ENCODE data around the gene TBR1.

TBR1 gene

DNA sequence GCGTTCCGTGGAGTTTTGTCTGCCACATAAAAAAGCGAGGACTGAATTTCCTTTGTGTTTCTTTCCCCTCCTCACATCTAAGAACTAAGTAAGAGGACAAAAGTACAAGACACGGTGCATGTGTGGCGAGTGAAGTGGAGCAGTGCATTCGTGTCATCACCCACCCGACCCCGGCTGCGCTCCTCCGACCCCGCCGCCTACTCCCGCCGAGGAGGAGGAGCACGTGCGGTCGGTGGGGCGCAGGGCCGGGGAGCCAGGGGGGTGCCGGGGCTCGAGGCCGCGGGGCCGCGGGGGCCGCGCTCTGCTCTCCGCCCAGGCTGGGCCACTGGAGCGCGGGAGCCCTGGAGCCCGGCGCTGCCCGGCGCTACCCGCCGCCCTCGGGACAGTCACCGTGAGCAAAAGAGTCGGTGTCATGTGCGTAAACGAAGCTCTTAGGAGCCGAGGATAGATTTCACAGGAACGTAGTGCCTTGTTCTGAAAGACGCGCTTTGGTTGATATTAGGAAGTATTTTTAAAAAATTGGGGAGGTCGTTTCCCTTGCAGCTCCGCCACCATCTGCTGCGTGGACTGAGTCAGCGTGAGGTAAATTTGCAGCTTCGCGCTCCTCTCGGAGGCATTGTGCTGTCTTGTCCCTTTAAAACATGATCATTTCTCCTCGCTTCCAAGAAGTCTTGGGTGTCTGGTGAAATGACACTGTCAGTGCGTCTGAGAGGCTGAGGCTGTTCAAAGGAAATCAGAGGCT, 11.0 kb downstream of the TBR1 start:
- peak in 1 of 56 donors; percentile 15 for DNase-seq

DNA sequence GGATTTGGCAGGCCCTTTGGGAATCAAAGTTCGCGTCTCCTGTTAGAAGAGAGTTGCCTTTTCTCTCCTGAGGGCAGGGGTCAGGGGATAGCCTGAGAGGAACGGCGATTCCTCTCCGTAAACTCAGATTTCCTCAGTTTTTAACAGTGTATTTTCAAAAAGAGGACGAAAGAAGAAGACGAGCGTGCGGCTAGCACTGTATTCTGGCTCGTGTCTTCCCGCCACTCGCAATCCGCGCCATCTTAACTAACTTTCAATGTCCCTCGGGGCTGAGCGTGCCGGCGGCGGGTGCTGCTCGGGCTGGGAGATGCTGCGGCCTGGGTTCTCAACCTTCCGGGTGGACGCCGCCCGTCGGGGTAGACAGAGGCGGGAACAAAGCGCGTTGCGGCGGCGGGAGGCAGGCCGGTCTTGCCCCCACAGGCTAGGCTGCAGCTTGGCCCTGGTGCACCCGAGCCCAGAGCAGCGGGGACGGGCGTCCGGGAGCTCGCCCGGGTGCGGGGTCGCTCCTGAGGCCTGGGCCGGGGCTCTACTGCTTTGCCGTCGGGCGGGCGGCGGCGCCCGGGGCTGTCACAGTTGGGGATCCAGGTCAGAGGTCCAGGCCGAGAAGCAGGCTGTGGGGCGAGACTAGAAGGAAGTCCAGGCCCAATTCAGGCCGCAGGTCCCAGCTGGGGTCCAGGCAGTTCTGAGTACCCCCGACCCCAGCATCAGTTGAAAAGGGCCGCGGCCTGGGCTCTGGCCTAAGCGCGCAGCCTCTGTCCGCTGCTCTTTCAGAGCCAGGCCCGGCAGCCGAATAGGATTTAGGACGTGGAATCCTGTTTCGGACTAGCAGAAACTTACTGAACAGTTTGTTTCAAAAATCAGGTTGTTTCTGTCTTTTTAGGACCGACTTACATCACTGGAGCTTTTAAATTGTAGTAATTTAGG, 11.8 kb downstream of the TBR1 start:
- no peak for DNase-seq

DNA sequence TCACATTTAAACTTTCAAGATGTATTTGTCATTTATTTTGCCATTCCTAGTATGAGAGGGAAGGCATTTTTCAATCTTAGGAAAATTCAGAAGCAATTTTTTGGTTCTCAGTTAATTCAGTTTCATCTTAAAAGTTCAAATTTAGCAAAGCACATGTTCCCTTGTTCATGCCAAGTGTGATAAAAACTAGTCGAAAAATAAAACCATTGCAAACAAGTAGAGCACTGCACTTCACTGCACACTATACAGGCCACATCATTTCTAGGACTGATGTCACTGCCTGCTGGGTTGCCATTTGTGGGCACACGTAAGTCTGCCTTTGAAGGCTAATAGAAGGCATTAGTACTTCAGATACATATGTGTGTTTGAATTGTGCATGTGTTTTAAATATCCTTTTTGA, 14.3 kb downstream of the TBR1 start:
- no peak for DNase-seq

DNA sequence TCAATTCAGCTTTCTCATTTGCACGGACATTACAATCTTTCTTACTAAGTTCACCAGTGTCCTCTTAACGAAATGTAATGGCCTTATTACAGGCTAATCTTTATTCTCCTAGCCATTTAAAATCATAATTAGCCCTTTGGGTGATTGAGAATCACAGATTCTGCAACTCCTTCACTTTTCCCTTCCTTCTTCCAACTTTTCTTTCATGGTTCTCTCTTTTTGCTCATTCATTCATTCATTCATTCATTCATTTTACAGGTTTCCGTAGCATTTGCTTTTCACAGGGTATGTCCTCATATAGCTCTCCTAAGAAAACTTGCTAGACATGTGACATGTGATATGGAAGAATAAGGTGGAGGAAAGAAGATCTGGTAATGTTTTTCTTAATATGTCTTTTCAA, 16.0 kb downstream of the TBR1 start:
- DNase-seq: no peak

- DNase-seq: no peak
Measured at GRCh38 chr2:161434118-161434517, 18.0 kb downstream of the TBR1 start.

DNA sequence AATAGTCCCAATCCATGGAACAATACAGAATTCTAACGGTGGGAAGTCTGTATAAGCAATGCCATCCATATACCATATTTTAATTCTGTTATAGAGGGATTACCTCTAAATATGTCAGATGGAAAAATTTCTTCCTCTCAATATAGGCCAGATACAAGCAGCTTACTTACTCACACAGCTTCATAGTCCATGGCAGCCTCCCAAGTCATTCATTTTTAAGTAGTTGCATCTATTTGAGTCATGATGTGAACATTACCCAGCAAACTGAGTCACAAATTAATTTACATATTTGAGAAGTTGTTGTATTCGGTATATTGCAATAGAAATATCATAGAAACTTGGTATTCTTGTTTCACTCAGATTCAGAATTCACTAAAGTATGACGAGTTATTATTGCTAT, 20.3 kb downstream of the TBR1 start:
- DNase-seq: no peak

GRCh38 chr2:161438598-161438997, 22.5 kb downstream of the TBR1 start:
- DNase-seq: no peak

- no peak for DNase-seq
Measured at GRCh38 chr2:161445097-161445496, 29.0 kb downstream of the TBR1 start.

DNA sequence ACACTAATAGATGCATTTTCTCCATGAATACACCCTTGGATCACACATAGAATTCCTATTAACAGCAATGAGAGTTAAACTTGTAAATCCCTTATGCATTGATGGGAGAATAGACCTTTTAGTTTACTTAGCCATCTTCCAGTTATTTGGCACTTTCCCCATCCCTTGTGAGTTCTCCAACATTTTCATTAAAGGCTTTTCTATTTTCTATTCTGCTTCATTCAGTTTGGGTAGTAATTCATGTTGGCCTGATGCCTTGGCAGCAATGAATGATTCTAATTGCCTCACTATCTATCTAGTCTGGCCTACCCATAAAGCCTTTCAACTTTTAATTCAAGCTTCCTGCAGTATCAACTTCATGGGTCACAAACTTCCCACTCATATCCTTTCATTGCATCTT, 32.3 kb downstream of the TBR1 start:
- DNase-seq: no peak

GRCh38 chr2:161471631-161472030, 55.5 kb downstream of the TBR1 start:
- DNase-seq: no peak

- no peak for DNase-seq
Measured at GRCh38 chr2:161474920-161475319, 58.8 kb downstream of the TBR1 start.
